Breast epithelium (tissue), 4 donors: ENCODE measurements around the gene PADI1. TPM values are rescaled to one million over a fixed set of nuclear protein-coding genes. Genes with fewer than 3 reads are reported as not detected.

Source experiments
- DNase-seq, 2 donors: peaks; one replicate each; pipeline ENCODE4 v3.0.0-alpha.2; 2019; ENCODE audit warnings: low spot score in 2 of 2
- H3K27ac ChIP-seq, 2 donors: fragments of 200-600 bp; sonication (generic) in 1 of 2; one replicate each; pipeline ENCODE4 v1.5.1; 2016 to 2019; ENCODE audit warnings: mild to moderate bottlenecking in 1 of 2
- H3K27me3 ChIP-seq, 2 donors: fragments of 200-600 bp; sonication (generic) in 1 of 2; one replicate each; pipeline versions ENCODE4 v1.5.1 to v1.6.0; 2017 to 2019; ENCODE audit warnings: control low read depth in 1 of 2, mild to moderate bottlenecking in 1 of 2
- H3K36me3 ChIP-seq: fragments of 200-600 bp; one replicate; pipeline ENCODE4 v1.5.1; 2019
- H3K4me1 ChIP-seq, 2 donors: fragments of 200-600 bp; sonication (generic); one replicate each; pipeline ENCODE4 v1.5.1; 2016 to 2019; ENCODE audit warnings: control low read depth in 1 of 2
- H3K4me3 ChIP-seq, 3 donors: fragments of 200-600 bp; sonication (generic); 1 replicate in 2 of 3; 2 replicates in 1 of 3; pipeline ENCODE4 v1.5.1; 2016 to 2019; ENCODE audit warnings: mild to moderate bottlenecking in 3 of 3, moderate library complexity in 2 of 3
- H3K9me3 ChIP-seq, 2 donors: fragments of 200-600 bp; sonication (generic) in 1 of 2; one replicate each; pipeline ENCODE4 v1.5.1; 2016 to 2019; ENCODE audit warnings: control low read depth in 1 of 2
- POLR2A ChIP-seq: fragments of 450-650 bp; IDR thresholded peaks from one replicate; pipeline ENCODE4 v1.6.1; 2016; ENCODE audit warnings: antibody characterized with exemption, mild to moderate bottlenecking, moderate library complexity
- POLR2AphosphoS5 ChIP-seq, 3 donors: sonication (generic); formaldehyde crosslinking; IDR thresholded peaks; one replicate each; pipeline ENCODE4 v1.6.1; 2017; ENCODE audit warnings: antibody characterized with exemption in 3 of 3
- intact Hi-C: fragments of 100-400 bp; cut with DNase I; formaldehyde crosslinking; loops from one replicate; pipeline ENCODE4 v1.15.1; 2023; ENCODE audit warnings: low total_unique reads
- total RNA-seq, 3 donors: library from RNA; depleted of rRNA; stranded (reverse); fragments of >200 nt; gene quantifications; one replicate each; pipeline ENCODE4 v1.1.0, GENCODE V29; 2016
- TF ChIP-seq, protein P1 (sequence below), 3 donors: fragments of 450-650 bp; IDR thresholded peaks; one replicate each; pipeline ENCODE4 v1.5.1; 2016 to 2017; ENCODE audit warnings: antibody characterized with exemption in 3 of 3, mild to moderate bottlenecking in 3 of 3, moderate library complexity in 3 of 3

PADI1 gene
- total RNA-seq, 3 donors from 2014 or later: 0.33 TPM; not detected in 2

DNA sequence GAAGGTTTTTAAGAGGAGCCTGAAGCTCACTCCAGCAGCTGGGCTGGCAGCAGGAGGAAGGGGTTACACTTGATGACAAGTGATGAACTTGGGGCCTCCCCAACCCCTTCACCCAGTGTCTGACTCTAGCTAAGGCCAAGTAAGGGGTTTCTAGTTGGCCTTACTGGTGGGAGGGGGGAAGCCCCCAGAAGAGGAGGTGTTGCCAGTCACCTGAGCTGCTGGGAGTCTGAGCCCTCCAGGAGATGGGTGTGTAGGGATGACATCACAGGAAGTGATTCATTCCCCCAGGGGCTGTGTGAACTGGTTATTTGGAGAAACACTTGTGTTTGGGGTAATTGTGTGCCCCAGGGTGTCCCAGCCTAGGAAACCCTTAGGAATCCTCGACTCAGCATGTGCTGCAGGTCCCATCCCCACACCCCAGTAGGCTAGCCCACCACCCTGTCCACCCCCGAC, 3.1 kb downstream of the PADI1 start:
- peaks cover 0 to 10% of the 10 kb centered on the region in 2 donors for H3K4me1 ChIP-seq
- H3K9me3 ChIP-seq: no peaks in the 10 kb centered on the region
- H3K27ac ChIP-seq: no peak overlapping the region
- intact Hi-C loops: loop anchor here (1.0 kb wide), 1 partner anchor 18 kb away; no protein-coding TSS in a partner anchor
- no peaks in the 10 kb centered on the region for H3K27me3 ChIP-seq
- H3K4me3 ChIP-seq: no peak overlapping the region
- H3K36me3 ChIP-seq: no peaks in the 10 kb centered on the region
- no peak for DNase-seq
- TF ChIP-seq POLR2AphosphoS5 (IDR thresholded peaks at IDR 0.05) (no peak), POLR2A (no peak)
- TF ChIP-seq, protein P1, sequence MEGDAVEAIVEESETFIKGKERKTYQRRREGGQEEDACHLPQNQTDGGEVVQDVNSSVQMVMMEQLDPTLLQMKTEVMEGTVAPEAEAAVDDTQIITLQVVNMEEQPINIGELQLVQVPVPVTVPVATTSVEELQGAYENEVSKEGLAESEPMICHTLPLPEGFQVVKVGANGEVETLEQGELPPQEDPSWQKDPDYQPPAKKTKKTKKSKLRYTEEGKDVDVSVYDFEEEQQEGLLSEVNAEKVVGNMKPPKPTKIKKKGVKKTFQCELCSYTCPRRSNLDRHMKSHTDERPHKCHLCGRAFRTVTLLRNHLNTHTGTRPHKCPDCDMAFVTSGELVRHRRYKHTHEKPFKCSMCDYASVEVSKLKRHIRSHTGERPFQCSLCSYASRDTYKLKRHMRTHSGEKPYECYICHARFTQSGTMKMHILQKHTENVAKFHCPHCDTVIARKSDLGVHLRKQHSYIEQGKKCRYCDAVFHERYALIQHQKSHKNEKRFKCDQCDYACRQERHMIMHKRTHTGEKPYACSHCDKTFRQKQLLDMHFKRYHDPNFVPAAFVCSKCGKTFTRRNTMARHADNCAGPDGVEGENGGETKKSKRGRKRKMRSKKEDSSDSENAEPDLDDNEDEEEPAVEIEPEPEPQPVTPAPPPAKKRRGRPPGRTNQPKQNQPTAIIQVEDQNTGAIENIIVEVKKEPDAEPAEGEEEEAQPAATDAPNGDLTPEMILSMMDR (IDR thresholded peaks at IDR 0.05): no peak

DNA sequence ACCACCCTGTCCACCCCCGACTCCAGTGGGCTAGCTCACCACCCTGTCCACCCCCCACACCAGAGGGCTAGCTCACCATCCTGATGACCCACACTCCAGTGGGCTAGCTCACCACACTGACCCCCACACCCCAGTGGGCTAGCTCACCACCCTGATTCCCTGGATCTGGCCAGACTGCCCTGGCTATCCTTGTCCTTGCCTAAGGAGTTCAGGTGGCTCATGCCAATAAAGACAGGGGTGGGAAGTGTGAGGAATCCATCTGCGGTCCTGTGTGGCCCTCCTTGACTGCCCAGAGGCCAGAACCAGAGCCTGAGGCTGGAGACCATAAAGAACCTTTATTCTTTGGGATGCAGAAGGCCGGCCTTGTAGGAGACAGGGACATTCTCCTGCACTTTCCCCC, 3.6 kb downstream of the PADI1 start:
- no peaks in the 10 kb centered on the region for H3K36me3 ChIP-seq
- H3K9me3 ChIP-seq: no peaks in the 10 kb centered on the region
- peaks cover 0 to 10% of the 10 kb centered on the region in 2 donors for H3K4me1 ChIP-seq
- TF ChIP-seq POLR2AphosphoS5 (IDR thresholded peaks at IDR 0.05) (no peak), POLR2A (no peak)
- TF ChIP-seq, protein P1 (IDR thresholded peaks at IDR 0.05): no peak
- no peak for DNase-seq
- no peak overlapping the region for H3K27ac ChIP-seq
- H3K4me3 ChIP-seq: no peak overlapping the region
- intact Hi-C loops: loop anchor here (1.0 kb wide), 1 partner anchor 18 kb away; no protein-coding TSS in a partner anchor
- no peaks in the 10 kb centered on the region for H3K27me3 ChIP-seq

DNA sequence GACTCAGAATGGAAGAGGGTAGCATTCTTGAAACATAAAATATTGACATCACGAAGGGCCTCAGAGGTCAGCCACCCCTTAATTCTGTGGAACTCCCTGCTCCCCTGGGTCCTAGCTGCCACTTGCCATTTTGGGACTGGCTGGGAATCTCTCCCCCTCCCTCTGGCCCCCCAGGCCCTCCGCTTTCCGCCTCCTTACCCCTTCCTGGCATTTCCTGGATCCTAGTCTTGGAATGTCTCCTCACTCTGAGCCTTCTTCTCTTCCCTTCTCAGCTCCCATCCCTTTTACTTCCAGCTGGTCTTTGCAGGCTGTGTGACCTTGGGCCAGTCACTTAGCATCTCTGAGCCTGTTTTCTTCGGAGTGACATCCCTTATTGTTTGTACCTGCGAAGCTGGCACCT, 4.5 kb downstream of the PADI1 start:
- intact Hi-C loops: no loop called here
- TF ChIP-seq POLR2A (no peak), POLR2AphosphoS5 (IDR thresholded peaks at IDR 0.05) (no peak)
- TF ChIP-seq, protein P1 (IDR thresholded peaks at IDR 0.05): no peak
- Histone ChIP-seq H3K27ac (no peak overlapping the region), H3K27me3 (no peaks in the 10 kb centered on the region), H3K9me3 (no peaks in the 10 kb centered on the region), H3K4me3 (no peak overlapping the region), H3K36me3 (no peaks in the 10 kb centered on the region), H3K4me1 (peaks cover 0 to 10% of the 10 kb centered on the region in 2 donors)
- no peak for DNase-seq

- no peak overlapping the region for H3K27ac ChIP-seq
- intact Hi-C loops: no loop called here
- H3K27me3 ChIP-seq: no peaks in the 10 kb centered on the region
- TF ChIP-seq POLR2A: no peak
- TF ChIP-seq, protein P1 (IDR thresholded peaks at IDR 0.05): no peak
- no peak for TF ChIP-seq POLR2AphosphoS5 (IDR thresholded peaks at IDR 0.05)
- no peaks in the 10 kb centered on the region for H3K36me3 ChIP-seq
- no peaks in the 10 kb centered on the region for H3K9me3 ChIP-seq
- peaks cover 0 to 10% of the 10 kb centered on the region in 2 donors for H3K4me1 ChIP-seq
- no peak overlapping the region for H3K4me3 ChIP-seq
- no peak for DNase-seq
Measured at GRCh38 chr1:17210176-17210575, 5.2 kb downstream of the PADI1 start.

DNA sequence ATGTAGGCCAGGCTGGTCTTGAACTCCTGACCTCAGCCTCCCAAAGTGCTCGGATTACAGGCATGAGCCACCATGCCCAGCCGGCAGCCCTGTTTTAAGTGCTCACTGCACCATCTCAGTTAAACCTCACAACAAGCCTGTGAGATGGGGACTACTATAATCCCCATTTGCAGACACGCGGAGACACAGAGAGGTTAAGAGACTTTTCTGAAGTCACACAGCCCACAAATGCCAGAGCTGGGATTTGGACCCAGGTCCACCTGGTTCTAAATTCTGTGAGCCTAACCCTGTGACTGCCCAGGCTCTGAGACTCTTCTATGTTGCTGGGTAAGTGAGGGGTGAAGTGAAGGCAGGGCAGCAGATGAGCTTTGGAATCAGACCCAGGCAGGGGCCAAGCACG, 6.4 kb downstream of the PADI1 start:
- no peak overlapping the region for H3K27ac ChIP-seq
- H3K4me3 ChIP-seq: no peak overlapping the region
- H3K27me3 ChIP-seq: no peaks in the 10 kb centered on the region
- DNase-seq: no peak
- no peaks in the 10 kb centered on the region for H3K9me3 ChIP-seq
- intact Hi-C loops: no loop called here
- H3K36me3 ChIP-seq: no peaks in the 10 kb centered on the region
- peaks cover 0 to 10% of the 10 kb centered on the region in 2 donors for H3K4me1 ChIP-seq
- no peak for TF ChIP-seq POLR2AphosphoS5 (IDR thresholded peaks at IDR 0.05)
- TF ChIP-seq POLR2A: no peak
- TF ChIP-seq, protein P1 (IDR thresholded peaks at IDR 0.05): no peak
